Muscle of back (tissue), 13 donors: ENCODE data around the gene RNF40. TPM values are rescaled to one million over a fixed set of nuclear protein-coding genes. Genes with fewer than 3 reads are reported as not detected.

ENCODE experiments used
- DNase-seq, 3 donors: peaks; one replicate each; pipeline versions ENCODE4 v3.0.0 to v3.0.0-alpha.2; 2013
- long read RNA-seq, 9 donors: transcript quantifications; one replicate each; lab custom pipeline, GENCODE V29; 2026
- polyA plus RNA-seq, 10 donors: library from polyadenylated mRNA; unstranded; fragments of 120-200 nt; gene quantifications; one replicate each; pipeline ENCODE4 v1.2.1, GENCODE V29; 2013; ENCODE audit not compliant: insufficient read length in 10 of 10

Gene RNF40
- 10 to 100 TPM; 46.0 to 66.6 (median 54.1) TPM for polyA plus RNA-seq
- long read RNA-seq, donor 1 = 0 reads
- long read RNA-seq, donor 2, full-length matches to known transcripts = 1 of 1 reads
- long read RNA-seq, donor 2, partial matches to known transcripts = 0 of 1 reads
- long read RNA-seq, donor 2, other reads (novel, unspliced or antisense) = 0 of 1 reads
- long read RNA-seq, donor 3 = 0 reads
- long read RNA-seq, donor 4 = 0 reads
- long read RNA-seq, donor 5, full-length matches to known transcripts = 1 of 1 reads
- long read RNA-seq, donor 5, partial matches to known transcripts = 0 of 1 reads
- long read RNA-seq, donor 5, other reads (novel, unspliced or antisense) = 0 of 1 reads
- long read RNA-seq, donor 6 = 0 reads
- long read RNA-seq, donor 7, partial matches to known transcripts = 0 of 1 reads
- long read RNA-seq, donor 7, other reads (novel, unspliced or antisense) = 0 of 1 reads
- long read RNA-seq, donor 8 = 0 reads
- long read RNA-seq, donor 9 = 0 reads

GRCh38 chr16:30761928-30762902, at the start of gene RNF40, which contains the start of gene CFAP119:
Gene RNF40 (plus strand): TSS chr16:30762322. CDS start chr16:30762546, 224 bp downstream.
Gene CFAP119 (minus strand): TSS chr16:30762062. CDS start chr16:30761748, 314 bp downstream.
- DNase-seq = peak; percentile 98 to 100 (median 99)

GRCh38 chr16:30715750-30716445, 46.2 kb upstream of the RNF40 start:
- DNase-seq = no peak

- no peak for DNase-seq
Observed at GRCh38 chr16:30720086-30720485, 42.0 kb upstream of the RNF40 start.

- no peak for DNase-seq
Observed at GRCh38 chr16:30720694-30721093, 41.4 kb upstream of the RNF40 start.

- no peak for DNase-seq
Observed at GRCh38 chr16:30721167-30721566, 41.0 kb upstream of the RNF40 start.

- no peak for DNase-seq
Observed at GRCh38 chr16:30721606-30722005, 40.5 kb upstream of the RNF40 start.

GRCh38 chr16:30722443-30722842, 39.7 kb upstream of the RNF40 start:
- DNase-seq = no peak

- DNase-seq = no peak
Observed at GRCh38 chr16:30722916-30723315, 39.2 kb upstream of the RNF40 start.

GRCh38 chr16:30723725-30724355, 38.3 kb upstream of the RNF40 start:
- no peak for DNase-seq

GRCh38 chr16:30724641-30725417, 37.3 kb upstream of the RNF40 start:
- peak in 1 of 3 donors; percentile 38 for DNase-seq

- DNase-seq = no peak
Observed at GRCh38 chr16:30725418-30725792, 36.7 kb upstream of the RNF40 start.

- no peak for DNase-seq
Observed at GRCh38 chr16:30728321-30728720, 33.8 kb upstream of the RNF40 start.

GRCh38 chr16:30728899-30729672, 33.0 kb upstream of the RNF40 start:
- no peak for DNase-seq

GRCh38 chr16:30731411-30731810, 30.7 kb upstream of the RNF40 start:
- no peak for DNase-seq

GRCh38 chr16:30736995-30737793, 24.9 kb upstream of the RNF40 start:
- no peak for DNase-seq

- DNase-seq = no peak
Observed at GRCh38 chr16:30737794-30738648, 24.1 kb upstream of the RNF40 start.
